GM10847 (cell line): Measurements from ENCODE around the gene PCDHAC2.

ENCODE experiments used
- POLR2A ChIP-seq: IDR thresholded peaks from 2 replicates; pipeline ENCODE4 v1.6.1; 2011; ENCODE audit not compliant: insufficient read length; ENCODE audit errors: extremely low read depth

Gene PCDHAC2

DNA sequence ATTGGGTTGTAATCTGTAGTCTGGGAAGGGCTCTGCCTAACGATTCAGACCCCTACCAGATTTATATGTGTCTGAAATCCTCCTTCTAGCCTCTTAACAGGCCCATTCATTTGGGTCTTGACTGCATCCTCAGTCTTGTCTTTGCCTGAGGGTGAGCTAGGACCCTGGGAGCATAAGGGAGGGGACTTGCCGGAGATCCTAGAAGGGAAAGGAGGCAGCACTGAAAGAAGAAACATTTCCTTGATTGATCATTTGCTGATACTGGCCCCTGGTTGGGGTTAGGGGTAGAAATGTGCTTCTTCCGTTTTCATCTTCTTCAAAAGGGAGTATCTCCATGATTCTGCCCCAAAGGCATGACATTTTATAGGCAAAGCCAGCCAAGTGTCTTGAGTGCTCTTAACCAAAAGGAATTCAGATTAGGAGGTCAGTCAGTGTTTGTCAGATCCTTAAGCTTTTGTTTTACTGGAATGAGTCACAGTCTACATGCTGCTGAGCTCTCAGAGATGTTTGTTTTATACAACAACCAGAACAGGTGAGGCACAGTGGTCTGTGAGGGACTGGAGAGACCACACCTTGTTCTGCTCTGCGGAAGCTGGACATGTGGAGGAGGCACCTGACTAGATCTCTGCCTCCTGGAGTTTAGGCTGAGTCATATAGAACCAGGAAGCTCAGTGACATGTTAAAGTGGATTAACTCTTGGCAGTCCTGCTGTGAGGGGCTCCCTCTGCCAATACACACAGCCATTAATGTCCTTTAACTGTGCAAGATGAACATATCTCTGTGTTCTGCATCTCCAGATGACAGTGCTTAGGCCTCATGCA is 37.7 kb downstream of the PCDHAC2 start:
- no peak for TF ChIP-seq POLR2A

DNA sequence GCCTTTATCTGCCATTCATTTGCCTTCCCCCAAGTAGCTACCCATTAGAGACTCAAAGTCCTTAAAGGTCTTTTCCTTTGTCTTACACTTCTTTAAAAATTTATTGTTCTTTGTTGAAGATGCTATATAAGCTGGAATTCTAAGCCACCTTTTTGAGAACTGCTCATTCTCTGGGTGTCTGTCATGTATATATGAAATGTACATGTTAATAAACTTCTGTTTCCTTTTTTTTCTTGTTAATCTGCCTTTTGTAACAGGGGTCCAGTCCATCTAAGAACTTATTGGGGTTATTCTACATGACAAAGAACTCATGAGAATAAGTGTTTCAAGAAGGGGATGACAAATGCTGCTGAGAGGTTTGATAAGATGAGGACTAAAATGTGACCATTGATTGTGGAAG is 41.5 kb downstream of the PCDHAC2 start:
- no peak for TF ChIP-seq POLR2A

DNA sequence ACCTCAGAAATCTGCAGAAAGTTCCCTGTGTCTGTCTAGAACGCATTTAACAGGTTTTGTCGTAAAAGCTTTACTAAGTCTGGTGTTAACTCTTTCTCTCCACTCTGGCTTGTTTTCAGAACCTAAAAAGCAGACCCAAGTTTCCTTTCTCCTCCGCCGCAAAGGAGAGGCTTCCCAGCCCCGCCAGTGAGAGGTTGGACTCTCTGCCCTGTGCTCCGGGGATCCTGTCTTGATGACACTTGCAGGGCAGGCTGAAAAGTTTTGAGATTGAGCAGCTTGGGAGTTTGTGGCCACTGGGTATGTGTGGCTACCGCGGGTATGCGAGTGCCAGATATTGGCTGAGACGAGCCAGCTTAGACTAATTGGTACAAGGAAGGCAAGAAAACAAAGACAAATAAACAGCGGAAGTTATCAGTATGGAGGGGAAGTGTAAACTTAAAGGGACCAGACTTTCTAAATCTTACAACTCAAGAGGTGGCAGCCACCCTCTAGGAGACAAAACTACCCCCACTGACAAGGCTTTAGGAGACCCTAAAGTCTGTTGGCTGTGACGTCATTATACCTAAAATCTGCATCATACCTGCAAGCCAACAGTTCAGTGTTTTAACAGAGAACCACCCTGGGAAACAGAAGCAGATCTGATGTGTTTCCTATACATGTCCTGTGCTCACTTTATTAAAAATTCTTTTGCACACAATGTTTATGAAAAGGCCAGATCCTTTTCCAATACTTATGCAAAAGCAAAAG is 43.9 kb downstream of the PCDHAC2 start:
- TF ChIP-seq POLR2A = no peak

DNA sequence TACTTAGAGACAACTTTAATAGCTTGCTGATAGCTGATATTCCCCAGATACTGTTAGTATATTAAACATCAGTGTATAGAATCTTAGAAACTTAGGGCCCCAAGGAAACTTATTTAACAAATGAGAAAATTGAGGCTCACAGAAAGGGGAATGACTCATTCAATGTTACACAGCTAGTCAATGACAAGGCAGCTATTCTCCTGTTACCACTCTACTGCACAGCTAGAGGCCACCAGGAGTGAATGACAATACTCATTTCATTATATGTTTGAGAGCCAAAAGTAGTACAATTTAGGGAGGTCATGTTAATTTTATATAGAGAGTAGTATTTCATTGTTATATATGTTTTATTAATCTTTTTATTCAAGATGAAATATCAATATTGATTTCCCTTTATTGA is 51.7 kb downstream of the PCDHAC2 start:
- no peak for TF ChIP-seq POLR2A
